Testis (tissue), 3 donors: ENCODE data around the gene RYR1. TPM values are rescaled to one million over a fixed set of nuclear protein-coding genes. Genes with fewer than 3 reads are reported as not detected.

ENCODE experiments used
- DNase-seq: peaks from one replicate; pipeline ENCODE4 v3.0.0-alpha.2; 2019
- H3K27ac ChIP-seq, 2 donors: fragments of 200-600 bp; sonication (generic); one replicate each; pipeline ENCODE4 v1.5.1; 2019
- H3K27me3 ChIP-seq: fragments of 200-600 bp; sonication (generic); one replicate; pipeline ENCODE4 v1.5.1; 2019
- H3K36me3 ChIP-seq: fragments of 200-600 bp; sonication (generic); one replicate; pipeline ENCODE4 v1.5.1; 2017; ENCODE audit warnings: low read depth; ENCODE audit errors: missing control alignments
- H3K4me1 ChIP-seq: fragments of 200-600 bp; sonication (generic); one replicate; pipeline ENCODE4 v1.5.1; 2019
- H3K4me3 ChIP-seq, 2 donors: fragments of 200-600 bp; sonication (generic); one replicate each; pipeline ENCODE4 v1.5.1; 2017 to 2019
- H3K9me3 ChIP-seq: fragments of 200-600 bp; sonication (generic); one replicate; pipeline ENCODE4 v1.5.1; 2017
- POLR2A ChIP-seq: fragments of 450-650 bp; IDR thresholded peaks from one replicate; pipeline ENCODE4 v1.6.1; 2017; ENCODE audit warnings: antibody characterized with exemption, mild to moderate bottlenecking, moderate library complexity
- WGBS, 2 donors: methylation state at CpG; one replicate each; pipeline ENCODE4 v1.1.5; 2018; 5-methylcytosine and 5-hydroxymethylcytosine counted together
- intact Hi-C: fragments of 100-400 bp; cut with DNase I; formaldehyde crosslinking; loops from one replicate; pipeline ENCODE4 v1.15.1; 2023; ENCODE audit warnings: low total_unique reads
- polyA plus RNA-seq: library from polyadenylated mRNA; stranded (reverse); fragments of 350-450 nt; fragmentation: Illumina TruSeq; extraction: RNeasy Lipid Tissue Mini Kit (QIAGEN cat#74804); gene quantifications from one replicate; pipeline ENCODE4 v1.2.3, GENCODE V29; 2014; ENCODE audit warnings: low read depth, low replicate concordance; ENCODE audit not compliant: insufficient read depth
- total RNA-seq, 2 donors: library from RNA; depleted of rRNA; stranded (reverse); fragments of >200 nt; gene quantifications; one replicate each; pipeline ENCODE4 v1.2.3, GENCODE V29; 2016
- TF ChIP-seq, protein P1 (sequence below), 3 experiments: fragments of 450-650 bp in 2 of 3; fragments of 200-600 bp in 1 of 3; sonication (generic) in 1 of 3; IDR thresholded peaks; one replicate each; pipeline ENCODE4 v1.5.1; 2016 to 2019; ENCODE audit warnings: antibody characterized with exemption in 3 of 3, mild to moderate bottlenecking in 2 of 3, moderate library complexity in 1 of 3

Gene RYR1
- total and polyA plus RNA-seq, 3 donors from 2014 or later, result 11.8 to 26.1 (median 15.6) TPM

DNA sequence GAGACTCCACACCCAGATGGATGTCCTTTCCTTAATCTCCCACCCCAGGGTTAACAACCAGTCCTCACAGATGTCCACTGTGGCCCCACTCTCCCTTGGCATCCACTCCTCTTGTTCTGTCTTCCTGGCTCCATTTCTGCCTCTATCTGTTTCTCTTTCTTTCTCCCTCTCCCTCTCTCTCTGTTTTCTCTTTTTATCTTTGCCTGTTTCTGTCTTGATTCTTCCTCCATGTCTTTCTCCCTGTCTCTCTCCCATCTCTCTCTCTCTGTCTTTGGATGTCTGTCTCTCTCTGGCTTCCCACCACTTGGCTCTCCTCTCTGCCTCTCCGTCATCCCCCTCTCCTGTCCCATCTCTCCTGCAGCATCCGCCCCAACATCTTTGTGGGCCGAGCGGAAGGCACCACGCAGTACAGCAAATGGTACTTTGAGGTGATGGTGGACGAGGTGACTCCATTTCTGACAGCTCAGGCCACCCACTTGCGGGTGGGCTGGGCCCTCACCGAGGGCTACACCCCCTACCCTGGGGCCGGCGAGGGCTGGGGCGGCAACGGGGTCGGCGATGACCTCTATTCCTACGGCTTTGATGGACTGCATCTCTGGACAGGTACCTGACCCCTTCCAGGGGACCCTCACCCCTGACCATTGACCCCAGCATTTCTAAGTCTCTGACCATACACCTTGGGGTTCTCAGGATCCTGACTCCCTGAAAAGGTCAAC lies 24.4 kb downstream of the RYR1 start:
- Histone ChIP-seq H3K9me3 (no peaks in the 10 kb centered on the region), H3K36me3 (no peaks in the 10 kb centered on the region), H3K4me3 (no peak overlapping the region), H3K4me1 (no peaks in the 10 kb centered on the region), H3K27me3 (no peaks in the 10 kb centered on the region), H3K27ac (no peak overlapping the region)
- TF ChIP-seq, protein P1, sequence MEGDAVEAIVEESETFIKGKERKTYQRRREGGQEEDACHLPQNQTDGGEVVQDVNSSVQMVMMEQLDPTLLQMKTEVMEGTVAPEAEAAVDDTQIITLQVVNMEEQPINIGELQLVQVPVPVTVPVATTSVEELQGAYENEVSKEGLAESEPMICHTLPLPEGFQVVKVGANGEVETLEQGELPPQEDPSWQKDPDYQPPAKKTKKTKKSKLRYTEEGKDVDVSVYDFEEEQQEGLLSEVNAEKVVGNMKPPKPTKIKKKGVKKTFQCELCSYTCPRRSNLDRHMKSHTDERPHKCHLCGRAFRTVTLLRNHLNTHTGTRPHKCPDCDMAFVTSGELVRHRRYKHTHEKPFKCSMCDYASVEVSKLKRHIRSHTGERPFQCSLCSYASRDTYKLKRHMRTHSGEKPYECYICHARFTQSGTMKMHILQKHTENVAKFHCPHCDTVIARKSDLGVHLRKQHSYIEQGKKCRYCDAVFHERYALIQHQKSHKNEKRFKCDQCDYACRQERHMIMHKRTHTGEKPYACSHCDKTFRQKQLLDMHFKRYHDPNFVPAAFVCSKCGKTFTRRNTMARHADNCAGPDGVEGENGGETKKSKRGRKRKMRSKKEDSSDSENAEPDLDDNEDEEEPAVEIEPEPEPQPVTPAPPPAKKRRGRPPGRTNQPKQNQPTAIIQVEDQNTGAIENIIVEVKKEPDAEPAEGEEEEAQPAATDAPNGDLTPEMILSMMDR (IDR thresholded peaks at IDR 0.05), result no peak
- no peak for TF ChIP-seq POLR2A
- WGBS, 2 donors, result 82 to 93% methylated on average over 13 to 15 of the region's 15 CpGs
- DNase-seq, result no peak
- intact Hi-C loops, result no loop called here

- Histone ChIP-seq H3K4me1 (no peaks in the 10 kb centered on the region), H3K9me3 (no peaks in the 10 kb centered on the region), H3K27ac (no peak overlapping the region), H3K4me3 (no peak overlapping the region), H3K36me3 (no peaks in the 10 kb centered on the region), H3K27me3 (no peaks in the 10 kb centered on the region)
- intact Hi-C loops, result no loop called here
- WGBS, 2 donors, result 78 to 87% methylated on average over 9 to 13 of the region's 13 CpGs
- DNase-seq, result no peak
- no peak for TF ChIP-seq POLR2A
- TF ChIP-seq, protein P1 (IDR thresholded peaks at IDR 0.05), result no peak
These were observed 25.5 kb downstream of the RYR1 start for GRCh38 chr19:38458991-38459390.

DNA sequence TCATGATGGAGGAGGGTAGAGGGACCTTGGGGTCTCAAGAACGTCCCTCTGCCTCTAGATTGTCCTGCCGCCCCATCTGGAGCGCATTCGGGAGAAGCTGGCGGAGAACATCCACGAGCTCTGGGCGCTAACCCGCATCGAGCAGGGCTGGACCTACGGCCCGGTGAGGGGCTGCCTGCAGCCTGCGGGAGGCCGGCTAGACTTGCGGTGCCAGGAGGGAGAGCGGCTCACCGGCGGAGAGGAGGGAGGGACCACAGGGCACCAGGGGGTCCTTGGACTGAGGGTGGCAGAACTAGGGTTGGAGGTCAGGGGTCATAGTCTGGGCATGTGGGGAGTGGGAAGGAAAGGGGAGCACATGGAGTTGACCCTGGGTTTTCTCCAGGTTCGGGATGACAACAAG lies 29.9 kb downstream of the RYR1 start:
- no peaks in the 10 kb centered on the region for H3K4me1 ChIP-seq
- no peak for DNase-seq
- no peaks in the 10 kb centered on the region for H3K36me3 ChIP-seq
- TF ChIP-seq, protein P1 (IDR thresholded peaks at IDR 0.05), result no peak
- no peak for TF ChIP-seq POLR2A
- H3K9me3 ChIP-seq, result no peaks in the 10 kb centered on the region
- no peak overlapping the region for H3K27ac ChIP-seq
- WGBS, 2 donors, result 93% methylated on average over 18 of the region's 18 CpGs
- H3K4me3 ChIP-seq, result no peak overlapping the region
- intact Hi-C loops, result no loop called here
- H3K27me3 ChIP-seq, result no peaks in the 10 kb centered on the region

DNA sequence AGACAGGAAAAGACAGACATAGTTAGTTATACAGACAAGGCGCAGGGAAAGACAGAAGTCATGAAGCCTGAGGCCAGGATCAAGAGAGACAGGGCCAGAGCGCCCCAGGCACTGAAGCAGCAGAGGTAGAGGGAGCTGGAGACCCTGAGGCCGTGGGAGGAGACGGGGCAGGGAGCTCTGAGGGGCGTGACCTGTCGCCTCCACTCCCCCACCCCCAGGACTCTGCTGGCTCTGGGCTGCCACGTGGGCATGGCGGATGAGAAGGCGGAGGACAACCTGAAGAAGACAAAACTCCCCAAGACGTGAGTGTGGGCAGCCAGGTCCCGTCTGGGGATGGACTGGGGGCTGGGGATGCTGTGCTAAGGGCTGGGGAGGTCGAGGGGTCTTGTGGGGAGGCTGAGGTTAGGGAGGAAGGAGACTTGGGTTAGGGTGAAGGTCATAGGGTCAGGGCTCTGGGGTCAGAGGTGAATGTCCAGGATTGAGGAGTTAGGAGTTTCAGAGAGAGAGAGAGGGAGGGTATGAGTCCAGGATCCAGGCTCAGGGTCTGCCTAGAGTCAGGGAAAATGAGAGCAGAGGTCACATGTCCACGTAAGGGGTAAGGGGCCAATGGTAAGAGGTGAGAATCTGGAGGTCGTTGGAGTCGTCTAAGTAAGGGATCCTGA lies 31.1 kb downstream of the RYR1 start:
- H3K36me3 ChIP-seq, result no peaks in the 10 kb centered on the region
- intact Hi-C loops, result no loop called here
- 60 to 65% methylated on average over 15 of the region's 15 CpGs for WGBS, 2 donors
- TF ChIP-seq POLR2A, result no peak
- TF ChIP-seq, protein P1 (IDR thresholded peaks at IDR 0.05), result no peak
- no peaks in the 10 kb centered on the region for H3K27me3 ChIP-seq
- no peak overlapping the region for H3K27ac ChIP-seq
- H3K4me1 ChIP-seq, result no peaks in the 10 kb centered on the region
- no peaks in the 10 kb centered on the region for H3K9me3 ChIP-seq
- no peak for DNase-seq
- H3K4me3 ChIP-seq, result no peak overlapping the region
